ENCODE data around the gene NFAT5.

- TF ChIP-seq FOSL1 (tag; conservative IDR thresholded peaks at IDR 0.05) = no peak
- TF ChIP-seq CHD4 (IDR thresholded peaks at IDR 0.05; ENCODE audit: insufficient read depth, insufficient replicate concordance, low read depth, low read length, poor library complexity, severe bottlenecking) = no peak
- no peak for TF ChIP-seq ELF1 (tag; IDR thresholded peaks at IDR 0.05)
- no peak for TF ChIP-seq SMC3 (conservative IDR thresholded peaks at IDR 0.05; ENCODE audit: insufficient read depth, low read depth, low read length)
- TF ChIP-seq ARNT (IDR thresholded peaks at IDR 0.05) = no peak
- no peak for TF ChIP-seq ZNF263 (CRISPR knock-in tag; IDR thresholded peaks at IDR 0.05; ENCODE audit: borderline replicate concordance)
- no peak for TF ChIP-seq ZKSCAN8 (CRISPR knock-in tag; IDR thresholded peaks at IDR 0.05)
- TF ChIP-seq ZBTB17 (CRISPR knock-in tag; IDR thresholded peaks at IDR 0.05) = no peak
Measured at GRCh38 chr16:69599731-69600130, 34.0 kb downstream of the NFAT5 start.

Measured in K562 (cell line).